Stimulated activated memory B cell treated with anti-CD40 and anti-IgM and Interleukin-4, amounts not matched to agents 10 μg/mL and 1 μg/mL and 100 μg/mL, for 72 hours (primary cell): ENCODE data around the gene CBFA2T2.
"Not testable (repeated sequence)": the region's sequence is repeated elsewhere in the genome, so short reads cannot be mapped to it uniquely, and the experiment has no call there.

ENCODE experiments used
- ATAC-seq: fragments of 150-1000 bp; cut with Tn5 transposase; 2 replicates; pipeline ENCODE4 v1.10.0; 2021
- H3K27ac Mint-ChIP-seq: one replicate; pipeline ENCODE4 v1.8.0; 2022; ENCODE audit warnings: mild to moderate bottlenecking, mixed read lengths
- H3K27me3 Mint-ChIP-seq: one replicate; pipeline ENCODE4 v1.8.0; 2022; ENCODE audit warnings: mixed read lengths
- H3K36me3 Mint-ChIP-seq: one replicate; pipeline ENCODE4 v1.8.0; 2022; ENCODE audit warnings: mixed read lengths
- H3K4me1 Mint-ChIP-seq: one replicate; pipeline ENCODE4 v1.8.0; 2022; ENCODE audit warnings: mixed read lengths
- H3K4me3 Mint-ChIP-seq: one replicate; pipeline ENCODE4 v1.8.0; 2022; ENCODE audit warnings: mild to moderate bottlenecking, moderate library complexity, mixed read lengths
- H3K9me3 Mint-ChIP-seq: one replicate; pipeline ENCODE4 v1.8.0; 2022; ENCODE audit warnings: mixed read lengths

CBFA2T2 gene

GRCh38 chr20:33515569-33516216 lies 25.8 kb downstream of the CBFA2T2 start:
- no peak for ATAC-seq
- Mint-ChIP-seq H3K27ac (no peak overlapping the region), H3K36me3 (no peaks in the 10 kb centered on the region), H3K4me3 (no peak overlapping the region), H3K27me3 (no peaks in the 10 kb centered on the region), H3K9me3 (no peaks in the 10 kb centered on the region), H3K4me1 (peaks cover 24% of the 10 kb centered on the region)

- Mint-ChIP-seq H3K4me1 (peaks cover 31% of the 10 kb centered on the region), H3K27me3 (no peaks in the 10 kb centered on the region), H3K36me3 (no peaks in the 10 kb centered on the region), H3K4me3 (no peak overlapping the region), H3K27ac (no peak overlapping the region), H3K9me3 (no peaks in the 10 kb centered on the region)
- ATAC-seq = no peak
Observed at GRCh38 chr20:33516882-33517281, 27.0 kb downstream of the CBFA2T2 start.

GRCh38 chr20:33518071-33518470 lies 28.2 kb downstream of the CBFA2T2 start:
- no peaks in the 10 kb centered on the region for H3K27me3 Mint-ChIP-seq
- no peaks in the 10 kb centered on the region for H3K36me3 Mint-ChIP-seq
- ATAC-seq = no peak
- H3K4me1 Mint-ChIP-seq = peaks cover 35% of the 10 kb centered on the region
- no peak overlapping the region for H3K27ac Mint-ChIP-seq
- H3K9me3 Mint-ChIP-seq = no peaks in the 10 kb centered on the region
- no peak overlapping the region for H3K4me3 Mint-ChIP-seq

- H3K9me3 Mint-ChIP-seq = no peaks in the 10 kb centered on the region
- H3K27ac Mint-ChIP-seq = no peak overlapping the region
- no peaks in the 10 kb centered on the region for H3K27me3 Mint-ChIP-seq
- H3K36me3 Mint-ChIP-seq = peaks cover 7% of the 10 kb centered on the region
- peaks cover 28% of the 10 kb centered on the region for H3K4me1 Mint-ChIP-seq
- H3K4me3 Mint-ChIP-seq = no peak overlapping the region
- ATAC-seq = no peak
Observed at GRCh38 chr20:33521461-33521860, 31.6 kb downstream of the CBFA2T2 start.

GRCh38 chr20:33522256-33522820 lies 32.4 kb downstream of the CBFA2T2 start:
- peaks cover 28% of the 10 kb centered on the region for H3K4me1 Mint-ChIP-seq
- ATAC-seq = no peak
- H3K36me3 Mint-ChIP-seq = peaks cover 7% of the 10 kb centered on the region
- no peak overlapping the region for H3K4me3 Mint-ChIP-seq
- no peaks in the 10 kb centered on the region for H3K27me3 Mint-ChIP-seq
- no peak overlapping the region for H3K27ac Mint-ChIP-seq
- no peaks in the 10 kb centered on the region for H3K9me3 Mint-ChIP-seq

GRCh38 chr20:33524261-33524660 lies 34.4 kb downstream of the CBFA2T2 start:
- Mint-ChIP-seq H3K27ac (no peak overlapping the region), H3K4me3 (no peak overlapping the region), H3K27me3 (no peaks in the 10 kb centered on the region), H3K4me1 (peaks cover 33% of the 10 kb centered on the region), H3K9me3 (no peaks in the 10 kb centered on the region), H3K36me3 (peaks cover 7% of the 10 kb centered on the region)
- no peak for ATAC-seq

GRCh38 chr20:33526769-33527168 lies 36.9 kb downstream of the CBFA2T2 start:
- H3K9me3 Mint-ChIP-seq = no peaks in the 10 kb centered on the region
- ATAC-seq = no peak
- H3K27ac Mint-ChIP-seq = no peak overlapping the region
- peaks cover 7% of the 10 kb centered on the region for H3K36me3 Mint-ChIP-seq
- H3K4me1 Mint-ChIP-seq = peaks cover 24% of the 10 kb centered on the region
- H3K4me3 Mint-ChIP-seq = no peak overlapping the region
- H3K27me3 Mint-ChIP-seq = no peaks in the 10 kb centered on the region

GRCh38 chr20:33531047-33531877 lies 41.4 kb downstream of the CBFA2T2 start:
- H3K27me3 Mint-ChIP-seq = no peaks in the 10 kb centered on the region
- no peak overlapping the region for H3K4me3 Mint-ChIP-seq
- H3K36me3 Mint-ChIP-seq = no peaks in the 10 kb centered on the region
- no peak overlapping the region for H3K27ac Mint-ChIP-seq
- no peaks in the 10 kb centered on the region for H3K9me3 Mint-ChIP-seq
- no peak for ATAC-seq
- peaks cover 34% of the 10 kb centered on the region for H3K4me1 Mint-ChIP-seq

GRCh38 chr20:33531885-33532284 lies 42.0 kb downstream of the CBFA2T2 start:
- ATAC-seq = no peak
- H3K9me3 Mint-ChIP-seq = no peaks in the 10 kb centered on the region
- H3K4me3 Mint-ChIP-seq = no peak overlapping the region
- H3K27ac Mint-ChIP-seq = no peak overlapping the region
- H3K27me3 Mint-ChIP-seq = no peaks in the 10 kb centered on the region
- peaks cover 34% of the 10 kb centered on the region for H3K4me1 Mint-ChIP-seq
- H3K36me3 Mint-ChIP-seq = peaks cover under 1% of the 10 kb centered on the region

GRCh38 chr20:33532753-33533459 lies 43.0 kb downstream of the CBFA2T2 start:
- Mint-ChIP-seq H3K4me3 (no peak overlapping the region), H3K4me1 (peaks cover 30% of the 10 kb centered on the region), H3K27ac (no peak overlapping the region), H3K36me3 (peaks cover 7% of the 10 kb centered on the region), H3K9me3 (no peaks in the 10 kb centered on the region), H3K27me3 (no peaks in the 10 kb centered on the region)
- no peak for ATAC-seq

- not testable (repeated sequence) for H3K27ac Mint-ChIP-seq, H3K36me3 Mint-ChIP-seq, H3K9me3 Mint-ChIP-seq, H3K4me3 Mint-ChIP-seq, H3K27me3 Mint-ChIP-seq, ATAC-seq
- H3K4me1 Mint-ChIP-seq = peaks cover 33% of the 10 kb centered on the region
Observed at GRCh38 chr20:33535717-33536116, 45.8 kb downstream of the CBFA2T2 start.

GRCh38 chr20:33537608-33538007 lies 47.7 kb downstream of the CBFA2T2 start:
- Mint-ChIP-seq H3K27ac (no peak overlapping the region), H3K9me3 (no peaks in the 10 kb centered on the region), H3K4me3 (no peak overlapping the region), H3K4me1 (peaks cover 14% of the 10 kb centered on the region), H3K27me3 (no peaks in the 10 kb centered on the region), H3K36me3 (peaks cover 7% of the 10 kb centered on the region)
- ATAC-seq = no peak

- Mint-ChIP-seq H3K36me3 (peaks cover 7% of the 10 kb centered on the region), H3K27ac (no peak overlapping the region), H3K27me3 (no peaks in the 10 kb centered on the region), H3K4me1 (peaks cover 13% of the 10 kb centered on the region), H3K9me3 (no peaks in the 10 kb centered on the region), H3K4me3 (no peak overlapping the region)
- no peak for ATAC-seq
Observed at GRCh38 chr20:33539129-33539528, 49.2 kb downstream of the CBFA2T2 start.

GRCh38 chr20:33540427-33540826 lies 50.5 kb downstream of the CBFA2T2 start:
- peaks cover 7% of the 10 kb centered on the region for H3K36me3 Mint-ChIP-seq
- no peaks in the 10 kb centered on the region for H3K9me3 Mint-ChIP-seq
- ATAC-seq = no peak
- H3K4me3 Mint-ChIP-seq = no peak overlapping the region
- H3K27me3 Mint-ChIP-seq = no peaks in the 10 kb centered on the region
- peaks cover 14% of the 10 kb centered on the region for H3K4me1 Mint-ChIP-seq
- H3K27ac Mint-ChIP-seq = no peak overlapping the region

GRCh38 chr20:33541074-33541473 lies 51.2 kb downstream of the CBFA2T2 start:
- Mint-ChIP-seq H3K4me1 (peaks cover 14% of the 10 kb centered on the region), H3K36me3 (peaks cover 7% of the 10 kb centered on the region), H3K27ac (no peak overlapping the region), H3K9me3 (no peaks in the 10 kb centered on the region), H3K4me3 (no peak overlapping the region), H3K27me3 (no peaks in the 10 kb centered on the region)
- no peak for ATAC-seq
